ENCODE data around the gene PSMC2. TPM values are rescaled to one million over a fixed set of nuclear protein-coding genes. Genes with fewer than 3 reads are reported as not detected.

PSMC2 gene
- total RNA-seq, 1 experiment from 2014 or later = 121 TPM

DNA sequence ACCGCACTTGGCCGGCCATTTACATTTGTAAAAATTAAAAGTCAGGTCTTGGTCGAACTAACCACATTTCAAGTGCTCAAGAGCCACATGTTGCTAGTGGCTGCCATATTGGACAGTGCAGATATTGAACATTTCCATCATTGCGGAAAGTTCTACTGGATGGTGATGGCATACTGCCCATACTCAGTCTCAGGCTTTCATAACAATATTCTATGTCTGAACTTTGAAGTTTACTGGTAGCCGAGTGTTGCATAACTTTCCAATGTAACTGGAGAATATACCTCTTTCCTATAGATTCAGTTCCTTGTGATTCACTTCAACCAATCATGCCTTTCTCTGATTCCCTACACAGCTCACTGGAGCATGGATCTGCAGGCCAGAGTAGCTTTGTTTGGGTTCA is 43.7 kb downstream of the PSMC2 start (continued):
- no peak for TF ChIP-seq SMAD3 (CRISPR knock-in tag; IDR thresholded peaks at IDR 0.05; ENCODE audit: borderline replicate concordance)
- no peak for TF ChIP-seq SMAD4 (CRISPR knock-in tag; IDR thresholded peaks at IDR 0.05)

- Mint-ChIP-seq H3K9me3 (peaks cover 4% of the 10 kb centered on the region; the same call in 1 of the 2 replicates), H3K27ac (no peak overlapping the region), H3K36me3 (no peaks in the 10 kb centered on the region), H3K27me3 (ENCODE audit: low read depth) (no peaks in the 10 kb centered on the region), H3K4me3 (no peak overlapping the region), H3K4me1 (no peaks in the 10 kb centered on the region)
- DNase-seq (ENCODE audit: low spot score) = no peak
- TF ChIP-seq MYBL2 (CRISPR knock-in tag; IDR thresholded peaks at IDR 0.05) = no peak
- ChIA-PET CTCF (no interaction called here), POLR2A (no interaction called here)
- ATAC-seq = no peak
Measured at GRCh38 chr7:103391976-103392375, 44.5 kb downstream of the PSMC2 start.

- Mint-ChIP-seq H3K27me3 (ENCODE audit: low read depth) (no peaks in the 10 kb centered on the region), H3K9me3 (peaks cover 4% of the 10 kb centered on the region; the same call in 1 of the 2 replicates), H3K4me3 (no peak overlapping the region), H3K4me1 (no peaks in the 10 kb centered on the region), H3K27ac (no peak overlapping the region), H3K36me3 (no peaks in the 10 kb centered on the region)
- ATAC-seq (no peak), DNase-seq (ENCODE audit: low spot score) (no peak)
- TF ChIP-seq, protein P1, sequence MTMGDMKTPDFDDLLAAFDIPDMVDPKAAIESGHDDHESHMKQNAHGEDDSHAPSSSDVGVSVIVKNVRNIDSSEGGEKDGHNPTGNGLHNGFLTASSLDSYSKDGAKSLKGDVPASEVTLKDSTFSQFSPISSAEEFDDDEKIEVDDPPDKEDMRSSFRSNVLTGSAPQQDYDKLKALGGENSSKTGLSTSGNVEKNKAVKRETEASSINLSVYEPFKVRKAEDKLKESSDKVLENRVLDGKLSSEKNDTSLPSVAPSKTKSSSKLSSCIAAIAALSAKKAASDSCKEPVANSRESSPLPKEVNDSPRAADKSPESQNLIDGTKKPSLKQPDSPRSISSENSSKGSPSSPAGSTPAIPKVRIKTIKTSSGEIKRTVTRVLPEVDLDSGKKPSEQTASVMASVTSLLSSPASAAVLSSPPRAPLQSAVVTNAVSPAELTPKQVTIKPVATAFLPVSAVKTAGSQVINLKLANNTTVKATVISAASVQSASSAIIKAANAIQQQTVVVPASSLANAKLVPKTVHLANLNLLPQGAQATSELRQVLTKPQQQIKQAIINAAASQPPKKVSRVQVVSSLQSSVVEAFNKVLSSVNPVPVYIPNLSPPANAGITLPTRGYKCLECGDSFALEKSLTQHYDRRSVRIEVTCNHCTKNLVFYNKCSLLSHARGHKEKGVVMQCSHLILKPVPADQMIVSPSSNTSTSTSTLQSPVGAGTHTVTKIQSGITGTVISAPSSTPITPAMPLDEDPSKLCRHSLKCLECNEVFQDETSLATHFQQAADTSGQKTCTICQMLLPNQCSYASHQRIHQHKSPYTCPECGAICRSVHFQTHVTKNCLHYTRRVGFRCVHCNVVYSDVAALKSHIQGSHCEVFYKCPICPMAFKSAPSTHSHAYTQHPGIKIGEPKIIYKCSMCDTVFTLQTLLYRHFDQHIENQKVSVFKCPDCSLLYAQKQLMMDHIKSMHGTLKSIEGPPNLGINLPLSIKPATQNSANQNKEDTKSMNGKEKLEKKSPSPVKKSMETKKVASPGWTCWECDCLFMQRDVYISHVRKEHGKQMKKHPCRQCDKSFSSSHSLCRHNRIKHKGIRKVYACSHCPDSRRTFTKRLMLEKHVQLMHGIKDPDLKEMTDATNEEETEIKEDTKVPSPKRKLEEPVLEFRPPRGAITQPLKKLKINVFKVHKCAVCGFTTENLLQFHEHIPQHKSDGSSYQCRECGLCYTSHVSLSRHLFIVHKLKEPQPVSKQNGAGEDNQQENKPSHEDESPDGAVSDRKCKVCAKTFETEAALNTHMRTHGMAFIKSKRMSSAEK (CRISPR knock-in tag; IDR thresholded peaks at IDR 0.05; ENCODE audit: borderline replicate concordance) = no peak
- TF ChIP-seq JAZF1 (CRISPR knock-in tag; IDR thresholded peaks at IDR 0.05) = no peak
- no peak for TF ChIP-seq CREB1 (CRISPR knock-in tag; IDR thresholded peaks at IDR 0.05)
- no peak for TF ChIP-seq TP53 (CRISPR knock-in tag; IDR thresholded peaks at IDR 0.05)
- no peak for TF ChIP-seq AFF4 (CRISPR knock-in tag; IDR thresholded peaks at IDR 0.05; ENCODE audit: borderline replicate concordance)
- no peak for TF ChIP-seq CBFB (CRISPR knock-in tag; IDR thresholded peaks at IDR 0.05; ENCODE audit: low read depth)
- TF ChIP-seq NR2C2 (CRISPR knock-in tag; IDR thresholded peaks at IDR 0.05) = no peak
- TF ChIP-seq TCF7 (CRISPR knock-in tag; IDR thresholded peaks at IDR 0.05; ENCODE audit: low read depth) = no peak
- no peak for TF ChIP-seq ELF4 (CRISPR knock-in tag; IDR thresholded peaks at IDR 0.05; ENCODE audit: low read depth)
- TF ChIP-seq GABPB1 (CRISPR knock-in tag; IDR thresholded peaks at IDR 0.05) = no peak
- no peak for TF ChIP-seq GRHL2 (CRISPR knock-in tag; IDR thresholded peaks at IDR 0.05; ENCODE audit: insufficient replicate concordance, severe bottlenecking)
- TF ChIP-seq HMGA2 (CRISPR knock-in tag; IDR thresholded peaks at IDR 0.05) = no peak
- ChIA-PET POLR2A (no interaction called here), CTCF (no interaction called here)
Measured at GRCh38 chr7:103394566-103394965, 47.1 kb downstream of the PSMC2 start.

Data from WTC11 (cell line).